ENCODE results near the gene CDK18. TPM values are rescaled to one million over a fixed set of nuclear protein-coding genes. Genes with fewer than 3 reads are reported as not detected.

CDK18 gene
- total RNA-seq, 1 donor from 2014 or later = not detected

- no peak for DNase-seq (ENCODE audit: low read depth, low spot score)
These were observed 65.1 kb downstream of the CDK18 start for GRCh38 chr1:205569411-205570172.

- no peak for DNase-seq (ENCODE audit: low read depth, low spot score)
These were observed 65.7 kb downstream of the CDK18 start for GRCh38 chr1:205570173-205570501.

- DNase-seq (ENCODE audit: low read depth, low spot score) = no peak
These were observed 66.5 kb downstream of the CDK18 start for GRCh38 chr1:205570796-205571537.

- no peak for DNase-seq (ENCODE audit: low read depth, low spot score)
These were observed 67.3 kb downstream of the CDK18 start for GRCh38 chr1:205571747-205572146.

GRCh38 chr1:205572421-205572820 lies 68.0 kb downstream of the CDK18 start:
- DNase-seq (ENCODE audit: low read depth, low spot score) = no peak

- no peak for DNase-seq (ENCODE audit: low read depth, low spot score)
These were observed 70.9 kb downstream of the CDK18 start for GRCh38 chr1:205575294-205575885.

- DNase-seq (ENCODE audit: low read depth, low spot score) = no peak
These were observed 71.5 kb downstream of the CDK18 start for GRCh38 chr1:205576011-205576410.

- no peak for DNase-seq (ENCODE audit: low read depth, low spot score)
These were observed 72.6 kb downstream of the CDK18 start for GRCh38 chr1:205576805-205577761.

GRCh38 chr1:205577874-205578658 lies 73.6 kb downstream of the CDK18 start:
- no peak for DNase-seq (ENCODE audit: low read depth, low spot score)

GRCh38 chr1:205578780-205579571 lies 74.5 kb downstream of the CDK18 start:
- no peak for DNase-seq (ENCODE audit: low read depth, low spot score)

GRCh38 chr1:205579711-205580110 lies 75.2 kb downstream of the CDK18 start:
- no peak for DNase-seq (ENCODE audit: low read depth, low spot score)

- no peak for DNase-seq (ENCODE audit: low read depth, low spot score)
These were observed 75.9 kb downstream of the CDK18 start for GRCh38 chr1:205580140-205580922.

- DNase-seq (ENCODE audit: low read depth, low spot score) = no peak
These were observed 76.4 kb downstream of the CDK18 start for GRCh38 chr1:205580923-205581180.

- DNase-seq (ENCODE audit: low read depth, low spot score) = no peak
These were observed 77.0 kb downstream of the CDK18 start for GRCh38 chr1:205581321-205581980.

- DNase-seq (ENCODE audit: low read depth, low spot score) = no peak
These were observed 77.6 kb downstream of the CDK18 start for GRCh38 chr1:205582046-205582445.

Measured in pulmonary artery endothelial cell (primary cell).